NCI-H2029 (cell line): ENCODE results near the gene ELOVL1.

Experiments used
- DNase-seq: peaks from one replicate; lab custom pipeline; 2025; lab: John Stamatoyannopoulos, UW

Gene ELOVL1

DNA sequence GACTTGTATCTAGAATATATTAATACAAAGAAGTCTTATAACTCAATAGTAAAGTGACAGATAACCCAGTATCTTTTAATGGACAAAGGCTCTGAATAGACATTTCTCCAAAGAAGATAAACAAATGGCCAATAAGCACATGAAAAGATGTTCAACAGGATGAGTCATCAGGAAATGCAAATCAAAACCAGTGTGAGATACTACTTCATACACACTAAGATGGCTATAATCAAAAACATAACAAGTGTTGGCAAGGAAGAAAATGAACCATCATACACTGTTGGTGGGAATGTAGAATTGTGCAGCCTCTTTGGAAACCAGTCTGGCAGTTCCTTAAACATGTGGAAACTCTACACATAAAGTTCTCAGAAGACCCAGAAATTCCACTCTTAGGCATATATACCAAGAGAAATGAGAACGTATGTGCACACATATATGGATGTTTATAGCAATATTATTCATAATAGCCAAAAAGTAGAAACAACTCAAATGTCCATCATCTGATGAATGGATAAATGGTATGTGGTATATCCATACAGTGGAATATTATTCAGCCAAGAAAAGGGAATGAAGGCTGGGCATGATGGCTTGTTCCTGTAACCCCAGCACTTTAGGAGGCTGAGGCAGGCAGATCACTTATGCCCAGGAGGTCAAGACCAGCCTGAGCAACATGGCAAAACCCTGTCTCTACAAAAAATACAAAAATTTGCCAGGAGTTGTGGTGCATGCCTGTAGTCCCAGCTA, 40.1 kb downstream of the ELOVL1 start:
- DNase-seq: no peak

DNA sequence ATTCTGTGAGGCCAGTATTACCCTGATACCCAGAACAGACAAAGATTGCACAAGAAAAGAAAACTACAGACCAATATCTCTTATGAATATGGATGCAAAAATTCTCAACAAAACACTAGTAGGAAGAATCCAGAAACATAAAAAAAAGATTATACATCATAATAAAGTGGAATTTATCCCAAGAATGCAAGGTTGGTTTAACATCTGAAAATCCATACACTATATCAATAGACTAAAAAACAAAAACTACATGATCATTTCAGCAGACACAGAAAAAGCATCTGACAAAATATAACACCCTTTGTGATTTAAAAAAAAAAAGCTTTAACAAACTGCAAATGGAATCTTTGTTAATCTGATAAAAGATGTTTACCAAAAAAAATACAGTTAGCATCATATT, 42.4 kb downstream of the ELOVL1 start:
- no peak for DNase-seq

DNA sequence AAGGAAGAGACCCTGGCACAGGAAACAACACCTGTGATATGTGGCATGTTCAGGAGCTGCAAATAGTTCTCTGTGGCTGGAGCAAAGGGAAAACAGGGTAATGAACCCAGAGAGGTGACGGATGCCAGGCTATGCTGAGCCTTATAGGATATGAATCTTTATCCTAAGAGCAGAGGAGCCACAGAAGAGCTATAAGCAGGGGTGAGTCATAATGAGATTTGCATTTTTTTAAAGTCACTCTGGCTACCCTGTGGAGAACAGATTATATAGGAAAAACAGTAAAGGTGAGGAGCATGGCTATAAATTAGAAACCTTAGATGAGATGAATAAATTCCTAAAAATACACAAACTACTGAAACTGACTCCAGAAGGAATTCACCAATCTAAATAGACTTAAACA, 43.0 kb downstream of the ELOVL1 start:
- no peak for DNase-seq

DNA sequence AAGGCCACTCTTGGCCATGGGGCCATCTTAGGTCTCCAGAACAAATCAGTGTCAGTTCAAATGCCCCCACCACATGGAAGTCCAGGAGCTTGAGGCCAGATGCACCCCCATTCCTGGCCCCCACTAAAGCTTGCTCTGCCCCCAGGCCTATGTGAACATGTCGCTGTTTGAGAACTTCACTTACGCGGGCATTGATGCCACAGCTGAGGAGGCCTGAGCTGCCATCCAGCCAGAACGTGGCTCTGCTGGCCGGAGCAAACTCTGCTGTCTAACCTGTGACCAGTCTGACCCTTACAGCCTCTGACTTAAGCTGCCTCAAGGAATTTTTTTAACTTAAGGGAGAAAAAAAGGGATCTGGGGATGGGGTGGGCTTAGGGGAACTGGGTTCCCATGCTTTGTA, 45.3 kb downstream of the ELOVL1 start:
- no peak for DNase-seq

DNA sequence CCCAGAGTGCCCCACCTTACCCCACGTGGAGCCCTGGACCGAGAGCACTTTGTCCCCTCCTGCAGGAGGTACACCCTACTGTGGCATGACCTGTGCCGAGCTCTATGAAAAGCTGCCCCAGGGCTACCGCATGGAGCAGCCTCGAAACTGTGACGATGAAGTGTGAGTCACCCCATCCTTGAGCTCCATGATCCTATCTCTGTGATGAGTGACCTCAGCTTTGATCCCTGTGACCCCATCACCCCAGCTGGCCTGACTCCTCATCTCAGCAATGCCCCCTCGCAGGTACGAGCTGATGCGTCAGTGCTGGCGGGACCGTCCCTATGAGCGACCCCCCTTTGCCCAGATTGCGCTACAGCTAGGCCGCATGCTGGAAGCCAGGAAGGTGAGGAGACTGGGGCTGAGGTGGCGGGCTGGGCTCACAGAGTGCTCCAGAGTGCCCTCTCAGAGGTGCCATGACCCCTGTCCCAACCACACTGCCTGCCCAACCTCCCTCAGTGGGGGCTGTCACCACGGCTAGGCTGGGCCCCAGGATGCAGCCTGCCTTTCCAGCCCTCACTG, 46.4 kb downstream of the ELOVL1 start:
- DNase-seq: no peak

DNA sequence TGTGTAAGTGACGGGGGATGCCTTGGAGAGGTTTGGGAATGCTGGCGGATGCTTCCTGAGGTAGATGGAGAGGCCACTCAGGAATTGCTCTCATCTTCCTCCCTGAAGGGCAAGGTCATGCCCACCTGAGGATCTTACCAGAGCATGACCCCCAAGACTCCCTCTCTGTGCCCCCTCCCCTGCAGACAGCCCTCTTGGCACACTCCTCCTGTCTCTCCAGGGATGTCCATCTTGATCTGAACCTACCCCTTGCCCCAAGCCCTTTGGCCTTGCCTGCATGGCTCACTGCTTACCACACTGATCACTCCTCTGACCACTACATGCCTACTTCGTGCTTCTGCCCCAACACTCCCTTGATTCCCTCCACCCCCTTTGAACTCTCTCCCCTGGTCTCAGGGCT, 48.0 kb downstream of the ELOVL1 start:
- DNase-seq: no peak

DNA sequence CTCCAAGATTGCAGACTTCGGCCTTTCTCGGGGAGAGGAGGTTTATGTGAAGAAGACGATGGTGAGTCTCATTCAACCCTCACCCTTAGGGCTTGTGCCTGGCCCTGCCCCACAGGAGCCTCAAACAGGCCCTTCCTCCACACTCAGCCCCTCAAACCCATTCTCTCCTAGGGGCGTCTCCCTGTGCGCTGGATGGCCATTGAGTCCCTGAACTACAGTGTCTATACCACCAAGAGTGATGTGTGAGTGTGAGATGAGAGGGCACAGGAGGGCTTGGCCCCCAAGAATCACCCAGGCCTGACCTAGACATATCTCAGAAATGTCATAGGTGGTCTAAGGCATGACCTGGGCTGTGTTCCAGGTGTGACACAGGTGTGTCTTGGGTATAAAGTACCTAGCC, 48.5 kb downstream of the ELOVL1 start:
- no peak for DNase-seq

DNA sequence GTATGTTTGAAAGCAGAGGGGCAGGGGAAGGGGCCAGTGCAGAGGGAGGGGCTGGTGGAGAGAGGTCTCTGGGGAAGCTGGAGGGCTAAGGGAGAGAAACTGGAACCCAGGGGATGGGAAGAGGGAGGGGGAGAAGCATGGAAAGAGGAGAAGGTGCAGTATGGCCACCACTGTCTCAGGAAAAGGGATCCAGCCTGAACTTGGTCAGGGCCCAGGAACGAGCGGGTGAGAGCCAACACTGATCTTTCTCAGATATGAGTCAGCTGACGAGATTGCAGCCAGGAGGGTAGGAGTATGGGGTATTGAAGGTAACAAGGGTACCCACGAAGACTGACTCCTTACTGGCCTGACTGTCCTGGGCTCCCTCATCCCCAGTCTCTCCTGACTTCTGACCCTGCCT, 49.0 kb downstream of the ELOVL1 start:
- no peak for DNase-seq

DNA sequence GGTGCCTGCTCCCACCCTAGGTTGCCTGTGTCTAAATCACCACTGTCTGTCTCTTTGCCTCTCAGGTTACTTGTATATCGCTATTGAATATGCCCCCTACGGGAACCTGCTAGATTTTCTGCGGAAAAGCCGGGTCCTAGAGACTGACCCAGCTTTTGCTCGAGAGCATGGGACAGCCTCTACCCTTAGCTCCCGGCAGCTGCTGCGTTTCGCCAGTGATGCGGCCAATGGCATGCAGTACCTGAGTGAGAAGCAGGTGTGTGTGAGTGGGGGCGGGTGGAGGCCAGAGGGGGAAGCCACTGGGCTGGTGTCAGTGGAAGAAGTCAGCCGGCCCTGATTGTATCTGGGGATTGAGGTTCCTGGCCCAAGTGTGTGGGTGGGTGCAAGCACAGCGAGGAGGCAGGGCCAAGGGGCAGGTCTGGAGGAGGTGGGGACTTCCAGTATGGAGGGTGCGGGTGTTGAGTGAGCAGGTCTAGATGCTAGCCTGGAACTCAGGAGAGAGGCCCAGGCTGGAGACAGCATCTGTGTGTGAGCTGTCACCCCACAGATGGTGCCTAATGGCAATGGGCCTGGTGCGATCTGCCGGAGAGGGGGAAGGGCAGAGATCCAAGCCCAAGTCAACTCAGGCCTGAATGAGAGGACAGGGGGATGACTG, 49.9 kb downstream of the ELOVL1 start:
- no peak for DNase-seq

DNA sequence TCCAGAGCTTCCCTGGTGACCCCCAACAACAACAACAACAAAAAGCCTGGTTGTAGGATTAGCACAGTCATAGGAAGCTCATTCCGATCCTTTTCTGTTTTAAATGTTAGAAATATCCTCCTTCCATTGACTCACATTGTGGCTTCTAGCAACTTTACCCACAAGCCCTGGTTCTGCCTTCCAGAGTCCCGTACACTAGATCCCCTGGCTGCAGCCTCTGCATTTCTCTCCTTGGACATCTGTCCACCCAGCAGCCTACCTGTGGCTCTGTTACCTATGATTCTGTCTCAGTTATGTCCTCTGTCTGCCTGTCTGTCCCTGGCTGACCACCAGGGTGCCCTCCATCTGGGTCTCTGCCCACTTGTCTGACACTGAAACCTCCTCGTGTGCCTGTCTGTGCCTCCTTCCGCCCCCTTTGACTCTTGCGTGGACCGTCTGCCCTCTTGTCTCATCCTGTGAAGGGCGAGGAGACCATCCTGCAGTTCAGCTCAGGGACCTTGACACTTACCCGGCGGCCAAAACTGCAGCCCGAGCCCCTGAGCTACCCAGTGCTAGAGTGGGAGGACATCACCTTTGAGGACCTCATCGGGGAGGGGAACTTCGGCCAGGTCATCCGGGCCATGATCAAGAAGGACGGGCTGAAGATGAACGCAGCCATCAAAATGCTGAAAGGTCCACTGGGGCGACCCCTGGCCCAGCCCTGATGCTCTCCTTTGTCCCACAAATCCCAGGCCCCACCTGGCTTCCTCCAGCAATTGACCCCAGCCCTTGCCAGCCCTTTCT, 50.9 kb downstream of the ELOVL1 start:
- DNase-seq: no peak

DNA sequence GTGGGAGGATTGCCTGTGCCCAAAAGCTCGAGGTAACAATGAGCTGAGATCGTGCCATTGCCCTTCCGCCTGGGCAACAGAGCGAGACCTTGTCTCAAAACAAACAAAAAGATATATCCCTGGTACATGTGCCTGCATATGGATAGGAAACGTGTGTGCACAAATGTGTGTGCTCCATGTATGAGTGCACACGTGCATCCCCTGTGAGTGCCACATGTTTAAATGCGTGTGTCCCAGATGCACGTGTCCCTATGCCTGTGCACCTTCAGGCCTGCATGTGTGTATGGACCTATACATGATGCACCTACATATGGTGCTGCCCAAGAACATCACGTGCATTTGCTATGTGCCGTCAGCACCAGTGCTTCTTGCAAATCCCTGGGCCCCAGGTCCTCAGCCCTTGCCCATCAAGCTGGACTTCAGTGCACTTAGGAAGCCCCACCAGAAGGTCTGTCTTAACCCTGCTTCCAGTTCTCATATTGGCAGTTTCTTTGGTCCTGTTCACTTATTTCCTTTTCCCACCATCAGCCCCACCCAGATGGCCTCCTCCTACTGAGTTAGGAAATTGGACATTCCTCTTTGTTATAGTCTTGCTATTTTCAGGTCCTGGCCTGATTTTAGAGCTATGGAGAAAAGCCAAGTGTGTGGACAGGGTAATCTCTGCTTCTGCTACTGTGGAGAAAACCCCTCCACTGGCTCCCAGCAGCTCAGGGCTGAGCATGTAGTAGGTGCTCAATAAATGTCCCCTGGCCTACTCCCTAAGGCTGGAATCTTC, 51.7 kb downstream of the ELOVL1 start:
- DNase-seq: no peak

DNA sequence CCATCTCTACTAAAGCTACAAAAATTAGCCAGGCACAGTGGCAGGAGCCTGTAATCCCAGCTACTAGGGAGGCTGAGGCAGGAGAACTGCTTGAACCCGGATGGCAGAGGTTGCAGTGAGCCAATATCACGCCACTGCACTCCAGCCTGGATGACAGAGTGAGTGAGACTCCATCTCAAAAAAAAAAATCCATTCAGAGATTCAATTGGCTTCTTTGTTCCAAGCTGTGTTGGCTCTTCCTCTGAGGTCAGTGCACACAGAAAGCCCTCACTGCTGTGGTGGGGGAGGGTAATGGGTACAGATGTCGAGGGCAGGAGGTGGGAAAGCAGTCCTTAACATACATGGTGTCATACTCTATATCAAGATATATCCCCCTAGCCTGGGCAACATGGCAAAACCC, 52.3 kb downstream of the ELOVL1 start:
- DNase-seq: no peak

DNA sequence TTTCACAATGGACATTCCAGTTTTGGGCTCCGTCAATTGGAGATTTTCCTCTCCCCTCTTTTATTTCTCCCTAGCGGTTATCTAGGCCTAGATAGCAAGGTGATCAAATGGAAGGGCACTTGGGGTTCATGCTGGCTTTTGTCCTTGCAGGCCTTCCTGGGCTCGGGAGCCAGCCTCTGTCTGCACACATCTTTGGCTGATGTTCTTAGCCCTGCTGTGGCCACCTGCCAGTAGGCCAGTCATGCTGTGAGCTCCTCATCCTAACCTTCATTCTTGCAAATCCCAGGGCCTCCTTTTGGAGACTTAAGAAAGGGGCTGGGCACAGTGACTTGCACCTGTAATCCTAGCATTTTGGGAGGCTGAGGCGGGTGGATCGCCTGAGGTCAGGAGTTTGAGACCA, 53.6 kb downstream of the ELOVL1 start:
- DNase-seq: no peak

DNA sequence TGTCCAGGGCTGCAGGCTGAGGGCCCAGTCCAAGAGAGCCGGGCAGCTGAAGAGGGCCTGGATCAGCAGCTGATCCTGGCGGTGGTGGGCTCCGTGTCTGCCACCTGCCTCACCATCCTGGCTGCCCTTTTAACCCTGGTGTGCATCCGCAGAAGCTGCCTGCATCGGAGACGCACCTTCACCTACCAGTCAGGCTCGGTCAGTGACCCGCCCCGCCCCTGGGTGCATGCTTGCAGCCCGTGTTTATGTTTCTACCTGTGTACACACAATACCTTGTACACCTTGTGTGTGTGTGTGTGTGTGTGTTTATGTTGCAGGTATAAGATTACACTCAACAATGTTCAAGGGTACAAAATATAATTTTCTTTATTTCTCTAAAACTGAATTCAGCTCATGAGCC, 54.0 kb downstream of the ELOVL1 start:
- no peak for DNase-seq
